ENCODE data around the gene SCIN.
A peak's percentile ranks its signal among the peaks of the same experiment; 100 is the strongest.
"Not testable (repeated sequence)": the region's sequence is repeated elsewhere in the genome, so short reads cannot be mapped to it uniquely, and the experiment has no call there.

Gene SCIN

DNA sequence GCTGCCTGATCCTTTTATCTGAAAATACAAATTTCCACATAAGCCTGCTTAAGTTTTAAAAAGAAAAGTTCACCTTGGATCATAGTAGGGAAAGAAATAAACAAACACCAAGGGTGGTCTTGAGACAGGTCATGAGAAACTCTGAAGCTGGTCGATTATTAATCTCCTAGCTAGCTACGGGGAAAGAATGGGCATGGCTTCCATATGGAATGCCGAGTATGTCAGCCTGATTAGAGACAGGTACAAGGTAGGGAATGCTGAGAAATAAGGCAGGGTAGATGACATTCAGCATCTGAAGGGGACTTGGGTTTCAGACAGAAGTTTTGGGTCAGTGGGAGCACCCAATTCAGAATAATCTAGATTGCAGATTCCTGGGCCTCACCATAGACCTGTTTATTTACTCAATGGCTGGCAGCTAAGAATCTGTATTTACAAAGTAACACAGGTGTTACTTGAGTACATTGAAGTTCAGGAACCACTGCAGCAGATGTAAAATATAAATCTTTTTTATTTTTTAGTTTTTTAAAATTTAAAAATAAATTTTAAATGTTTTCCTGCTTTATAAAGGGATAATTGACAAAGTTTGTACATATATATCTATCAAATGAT, 49.0 kb downstream of the SCIN start:
- no peak for DNase-seq

DNA sequence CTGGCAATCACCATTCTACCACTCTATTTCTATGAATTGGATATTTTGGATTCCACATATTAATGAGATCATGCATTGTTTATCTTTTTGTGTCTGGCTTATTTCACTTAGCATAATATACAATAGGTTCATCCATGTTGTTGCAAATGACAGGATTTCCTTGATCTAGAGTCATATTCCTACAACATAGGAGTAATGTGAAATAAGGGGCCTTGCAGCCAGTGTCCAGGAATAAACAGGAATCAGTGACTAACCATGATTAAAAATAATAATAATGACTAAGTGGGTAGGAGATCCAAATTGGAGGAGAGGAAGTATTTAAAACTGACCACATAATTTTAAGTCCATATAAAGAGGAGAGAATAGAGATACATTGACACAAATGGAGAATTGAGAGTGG, 49.9 kb downstream of the SCIN start:
- no peak for DNase-seq

DNA sequence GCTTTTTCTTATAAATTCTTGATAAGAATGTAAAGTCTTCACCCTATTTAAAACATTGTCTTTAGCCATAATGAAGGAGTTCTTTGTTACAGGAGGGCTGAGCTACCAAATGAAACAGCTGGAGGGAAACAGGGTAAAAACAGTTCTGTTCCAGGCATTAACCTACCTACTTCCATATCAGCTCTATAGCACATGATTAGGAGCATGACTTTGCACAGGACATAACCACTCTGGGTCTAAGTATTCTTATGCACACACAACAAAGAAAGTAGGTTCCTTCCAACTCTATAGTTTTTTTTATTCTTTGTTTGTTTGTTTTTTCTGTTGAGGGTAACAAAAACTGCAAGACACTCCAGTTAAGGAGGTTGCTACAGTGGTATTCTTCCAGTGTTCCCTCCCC, 52.7 kb downstream of the SCIN start:
- DNase-seq: no peak

DNA sequence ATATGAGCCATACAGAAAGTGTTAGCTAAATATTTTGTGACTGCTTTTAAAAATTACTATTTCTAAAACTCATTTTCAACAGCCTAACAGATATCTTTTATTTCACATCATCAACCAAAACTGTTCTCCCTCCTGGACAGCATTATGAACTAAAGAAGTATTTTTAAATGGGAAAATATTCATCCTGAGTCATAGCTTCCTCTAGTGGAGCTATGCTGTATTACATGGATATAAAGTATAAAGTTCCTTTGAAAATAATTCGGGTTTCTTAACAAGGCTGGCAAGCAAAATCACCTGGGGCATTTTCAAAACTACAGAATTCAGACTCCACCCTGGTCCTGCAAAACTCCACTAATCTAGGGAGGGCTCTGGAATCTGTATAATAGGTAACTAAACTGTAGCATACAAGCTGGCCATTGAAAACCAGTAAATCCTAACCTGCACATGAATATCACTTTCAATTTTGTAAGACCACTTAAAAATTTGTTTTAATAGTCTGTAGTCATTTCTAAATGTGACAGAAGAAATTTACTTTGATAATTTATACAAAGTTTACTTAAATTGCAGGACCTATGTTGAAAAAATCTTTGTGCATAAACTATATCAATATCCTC, 53.5 kb downstream of the SCIN start:
- DNase-seq: peak; percentile 11

DNA sequence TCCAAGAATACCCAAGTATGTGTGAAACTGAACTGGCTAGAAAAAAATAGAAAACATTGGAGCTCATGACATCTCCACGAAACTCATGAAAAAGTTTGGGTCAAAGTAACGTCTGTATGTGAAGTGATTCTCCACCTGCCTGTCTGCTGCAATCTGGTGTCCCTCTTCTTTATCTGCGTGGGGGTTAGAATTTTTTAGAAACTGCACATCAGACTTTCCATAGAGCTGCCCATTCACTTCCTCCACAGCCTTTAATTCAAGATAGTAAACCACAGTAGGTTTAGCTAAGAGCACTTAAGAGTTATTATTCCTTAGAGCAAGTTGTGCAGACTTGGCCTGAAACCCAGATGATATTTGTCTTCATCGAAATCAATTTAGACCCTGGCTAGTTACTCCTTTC, 55.3 kb downstream of the SCIN start:
- no peak for DNase-seq

DNA sequence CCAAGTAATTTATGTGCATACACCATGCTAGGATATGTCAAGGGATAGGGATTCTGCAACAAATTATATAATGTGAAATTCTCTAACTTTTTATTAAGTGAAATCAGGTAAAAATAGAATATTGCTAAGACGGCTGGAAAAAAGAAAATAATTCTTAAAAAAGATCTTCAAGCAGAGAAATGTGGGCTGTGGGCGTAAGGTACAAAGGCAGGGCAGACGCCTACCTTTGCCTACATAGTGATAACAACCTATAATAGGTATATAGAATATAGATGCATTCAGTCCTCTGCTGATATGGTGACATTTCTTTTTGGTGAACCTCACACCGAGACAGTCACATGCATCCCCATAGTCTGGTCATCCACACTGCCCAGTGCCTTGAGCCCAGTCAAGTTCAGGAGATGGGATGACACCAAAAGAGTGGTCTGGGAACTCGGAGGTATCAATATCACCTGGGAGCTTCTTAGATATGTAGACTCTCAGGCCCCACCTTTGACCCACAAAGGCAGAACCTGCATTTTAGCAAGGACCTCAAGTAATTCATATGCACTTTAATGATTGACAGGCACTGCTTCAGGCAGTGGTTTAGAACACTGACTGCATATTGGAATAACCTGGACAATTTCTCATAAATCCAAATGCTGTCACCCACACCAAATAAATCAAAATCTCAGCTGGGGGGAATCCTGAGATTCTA, 59.4 kb downstream of the SCIN start:
- no peak for DNase-seq

DNA sequence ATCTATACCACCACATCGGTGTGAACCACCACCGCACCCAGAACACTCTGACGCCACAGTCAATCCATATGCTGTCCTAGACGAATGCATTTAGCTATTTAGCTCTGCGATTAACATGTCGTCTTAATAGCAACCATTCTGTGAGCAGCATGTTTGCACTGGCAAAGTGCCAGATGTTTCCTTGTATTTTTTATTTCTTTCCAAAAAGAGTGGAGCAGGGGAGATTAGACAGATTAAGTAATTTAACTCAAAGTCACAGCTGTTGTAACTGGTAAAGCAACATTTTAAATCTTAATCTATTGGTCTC, 59.9 kb downstream of the SCIN start:
- DNase-seq: no peak

DNA sequence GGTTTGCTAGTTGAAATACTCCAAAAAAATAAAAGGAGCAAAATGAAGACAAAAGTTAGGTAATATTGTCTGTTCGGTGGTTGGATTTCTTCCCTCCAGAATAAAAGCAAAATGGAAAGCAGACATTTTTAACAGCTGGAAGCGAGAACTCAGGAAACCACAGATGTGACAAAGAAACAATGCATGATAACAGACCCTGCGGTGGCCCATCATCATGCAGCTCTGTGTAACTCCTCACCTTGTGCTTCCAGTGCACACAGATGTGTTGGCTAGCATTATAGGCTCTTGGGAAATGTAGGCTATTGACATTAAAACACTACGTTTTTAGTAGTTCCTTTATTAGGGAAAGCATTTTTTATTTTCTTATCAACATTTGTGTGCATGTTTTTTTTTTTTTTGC, 63.1 kb downstream of the SCIN start:
- no peak for DNase-seq

DNA sequence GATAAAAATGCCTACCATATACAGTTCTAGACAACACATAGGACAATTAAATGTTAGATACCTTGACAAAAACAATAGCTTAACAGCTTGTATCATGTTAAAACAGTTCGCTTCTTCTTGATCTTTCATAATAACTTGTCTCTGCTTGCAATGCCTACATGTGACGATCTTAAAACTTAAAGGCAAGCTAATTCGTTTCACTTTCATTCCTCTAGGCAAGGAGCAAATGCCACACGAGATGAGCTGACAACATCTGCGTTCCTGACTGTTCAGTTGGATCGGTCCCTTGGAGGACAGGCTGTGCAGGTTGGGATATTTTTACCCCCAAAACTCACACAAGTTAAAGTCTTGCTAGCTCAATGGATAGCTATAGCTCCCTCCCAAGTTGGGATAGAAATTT, 65.3 kb downstream of the SCIN start:
- no peak for DNase-seq

DNA sequence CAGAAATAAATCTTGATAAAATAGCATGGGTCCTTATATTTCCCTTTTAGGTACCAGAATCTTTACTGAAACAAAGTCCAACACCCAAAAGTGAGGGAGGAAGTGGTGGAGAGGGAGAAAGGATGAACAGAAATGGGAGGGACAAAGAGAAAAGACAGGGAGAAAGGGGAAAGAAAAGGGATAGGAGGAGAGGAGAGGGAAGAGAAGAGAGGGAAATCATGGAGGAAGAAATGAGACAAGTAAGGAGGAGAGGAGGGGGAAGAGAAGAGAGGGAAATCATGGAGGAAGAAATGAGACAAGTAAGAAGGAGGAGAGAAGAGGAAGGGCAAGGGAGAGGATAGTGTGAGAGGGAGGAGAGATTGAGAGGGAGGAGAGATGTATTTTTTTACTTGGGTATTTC, 66.8 kb downstream of the SCIN start:
- no peak for DNase-seq

DNA sequence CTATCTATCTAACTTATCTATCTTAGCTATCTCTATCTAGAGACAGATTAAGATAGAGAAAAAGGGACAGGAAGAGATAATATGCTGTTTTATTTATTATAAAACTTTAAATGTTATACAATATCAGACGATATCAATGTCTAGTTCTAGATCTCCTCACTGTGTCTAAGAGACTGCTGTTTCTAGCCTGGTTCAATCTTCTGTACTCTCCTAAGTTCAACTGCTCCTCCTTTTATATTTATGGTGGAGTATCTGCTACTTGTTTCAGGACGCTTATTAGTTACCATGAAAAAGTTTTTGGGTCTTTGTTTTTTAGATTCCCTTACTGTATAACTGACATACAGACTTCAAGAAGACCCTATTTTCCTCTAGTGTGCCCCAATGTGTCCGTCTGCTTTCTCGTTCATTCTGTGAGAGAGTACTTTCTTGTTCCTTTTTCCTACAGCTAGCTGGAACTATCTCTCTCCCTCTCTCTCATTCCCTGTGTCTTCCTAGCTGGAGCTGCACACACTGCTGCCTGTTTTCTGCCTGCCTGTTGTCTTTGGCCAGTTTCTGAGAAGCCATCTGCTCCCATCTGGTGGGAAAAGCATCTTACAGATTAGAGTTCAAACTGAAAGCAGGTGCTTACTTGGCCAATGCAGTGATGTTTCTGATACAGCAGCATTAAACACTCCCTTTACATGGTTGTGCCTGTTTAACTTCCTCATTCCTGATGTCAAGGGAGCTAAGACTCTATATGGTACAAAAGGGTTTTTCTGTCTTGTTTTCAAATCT, 67.5 kb downstream of the SCIN start:
- no peak for DNase-seq

DNA sequence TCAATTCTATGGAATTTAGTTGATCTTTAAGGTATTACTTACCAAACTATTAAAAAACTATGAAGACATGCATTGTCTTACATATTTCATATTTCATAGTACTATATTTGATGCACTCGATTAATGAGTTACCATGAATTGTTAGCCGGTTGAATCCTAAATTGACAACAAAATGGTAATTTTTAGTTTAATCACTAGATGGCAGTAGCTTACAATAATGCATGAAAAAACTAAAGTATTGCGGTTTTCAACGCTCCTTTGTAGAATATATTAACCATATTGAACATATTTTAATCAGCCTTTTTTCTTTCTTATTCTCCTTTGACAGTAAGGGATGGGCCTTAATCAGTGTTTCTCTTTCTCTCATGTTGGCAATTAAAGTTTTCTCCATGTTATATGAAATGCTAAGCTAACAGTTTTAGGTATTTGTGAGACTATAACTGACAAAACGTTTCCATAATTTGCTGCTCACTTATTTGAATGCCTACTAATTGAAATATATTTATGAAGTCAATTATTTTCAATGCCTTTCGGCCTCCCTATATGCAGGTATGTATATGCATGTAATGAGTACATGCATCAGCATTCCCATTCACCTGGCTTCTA, 68.4 kb downstream of the SCIN start:
- DNase-seq: peak; percentile 47

DNA sequence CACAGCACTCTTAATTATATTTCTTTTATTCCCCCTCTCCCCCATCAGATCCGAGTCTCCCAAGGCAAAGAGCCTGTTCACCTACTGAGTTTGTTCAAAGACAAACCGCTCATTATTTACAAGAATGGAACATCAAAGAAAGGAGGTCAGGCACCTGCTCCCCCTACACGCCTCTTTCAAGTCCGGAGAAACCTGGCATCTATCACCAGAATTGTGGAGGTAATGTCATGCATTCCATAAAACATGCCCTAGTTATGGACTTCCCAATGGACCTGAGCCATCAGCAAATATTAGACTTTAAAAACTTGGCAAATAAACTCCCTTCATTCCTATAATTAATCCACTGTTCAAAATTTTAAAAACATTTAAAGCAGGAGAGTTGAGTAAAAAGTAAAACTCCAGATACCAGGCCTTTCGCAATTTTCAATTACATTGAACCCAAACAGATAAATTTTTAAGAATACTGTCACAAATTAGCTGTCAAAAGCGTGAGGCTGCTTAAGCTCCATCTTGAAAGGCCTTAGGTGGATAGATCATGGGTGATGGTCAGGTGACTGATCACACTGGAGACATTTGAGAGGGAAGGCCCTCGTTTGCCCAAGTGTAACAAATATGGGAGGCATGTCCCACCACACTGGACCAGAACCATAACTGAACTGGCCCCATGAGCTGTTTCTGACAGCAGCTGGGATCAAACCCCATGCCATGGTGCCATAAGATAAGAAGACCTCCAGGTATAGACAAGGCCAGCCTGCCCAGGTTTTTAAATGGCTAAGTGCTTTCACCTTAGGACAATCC, 70.0 kb downstream of the SCIN start:
- no peak for DNase-seq

DNA sequence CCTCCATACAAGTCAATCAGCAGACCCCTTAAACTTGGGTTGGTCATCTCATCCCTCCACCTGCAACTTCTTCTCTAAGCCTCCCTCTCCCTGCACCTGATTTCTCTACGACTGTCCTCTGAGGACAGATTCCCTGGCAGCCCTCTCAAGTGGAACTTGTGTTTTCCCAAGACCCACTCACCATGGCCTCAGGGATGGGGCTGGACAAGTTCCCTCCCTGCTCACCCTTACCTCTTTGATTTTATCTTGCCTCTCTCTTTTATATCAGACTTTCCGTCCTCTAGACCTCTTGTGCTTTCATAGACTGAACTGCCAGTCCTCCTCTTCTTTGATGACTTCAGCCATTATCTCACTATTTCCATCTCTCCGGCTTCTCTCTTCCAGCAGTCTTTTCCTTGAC, 70.7 kb downstream of the SCIN start:
- no peak for DNase-seq

DNA sequence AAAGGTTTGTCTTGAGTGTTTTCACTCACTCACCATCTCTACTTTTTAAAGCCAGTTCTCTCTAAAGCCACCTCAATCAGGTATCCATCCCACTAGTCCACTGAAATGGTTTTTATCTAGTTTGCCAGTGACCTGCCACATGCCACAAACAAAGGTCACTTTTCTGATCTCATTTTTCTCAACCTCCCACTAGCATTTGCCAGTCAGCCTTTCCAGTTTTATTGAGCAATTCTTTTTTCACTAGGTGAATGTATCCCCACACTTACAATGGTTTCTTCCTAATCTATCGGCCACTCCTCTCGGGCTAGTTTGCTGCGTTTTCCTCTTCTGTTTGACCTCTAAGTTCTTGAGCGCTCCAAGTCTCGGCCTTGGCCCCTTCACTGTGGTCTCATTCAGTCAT, 72.0 kb downstream of the SCIN start:
- no peak for DNase-seq

DNA sequence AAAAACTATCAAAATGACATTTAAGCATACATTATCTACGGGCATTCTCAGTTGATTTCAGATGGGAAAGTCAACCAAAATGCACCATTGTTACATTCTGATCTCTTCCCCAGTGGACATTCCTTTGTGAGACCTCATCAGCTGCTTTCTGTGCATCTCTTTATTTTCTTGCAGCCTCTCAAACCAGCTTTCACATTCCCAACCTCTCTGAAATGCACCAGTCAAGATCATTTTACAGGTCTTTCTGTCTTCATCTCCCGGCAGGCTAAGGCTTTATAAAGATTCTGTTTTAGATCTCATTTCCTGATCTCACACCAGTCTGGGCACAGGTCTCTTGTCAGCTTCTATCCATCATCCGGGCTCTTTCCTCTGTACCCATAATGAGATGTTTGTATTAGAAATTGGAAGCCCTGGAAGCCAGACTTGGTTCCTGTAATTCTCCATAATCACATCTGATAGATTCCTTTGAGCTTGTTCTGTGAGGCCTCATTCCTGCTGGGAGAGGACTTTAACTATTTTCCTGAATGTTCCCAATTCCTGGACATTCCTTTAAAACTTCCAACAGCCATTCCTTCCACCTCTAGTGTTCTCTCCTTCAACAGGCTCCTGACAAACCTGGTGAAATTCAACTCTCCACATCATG, 72.6 kb downstream of the SCIN start:
- DNase-seq: peak; percentile 68

DNA sequence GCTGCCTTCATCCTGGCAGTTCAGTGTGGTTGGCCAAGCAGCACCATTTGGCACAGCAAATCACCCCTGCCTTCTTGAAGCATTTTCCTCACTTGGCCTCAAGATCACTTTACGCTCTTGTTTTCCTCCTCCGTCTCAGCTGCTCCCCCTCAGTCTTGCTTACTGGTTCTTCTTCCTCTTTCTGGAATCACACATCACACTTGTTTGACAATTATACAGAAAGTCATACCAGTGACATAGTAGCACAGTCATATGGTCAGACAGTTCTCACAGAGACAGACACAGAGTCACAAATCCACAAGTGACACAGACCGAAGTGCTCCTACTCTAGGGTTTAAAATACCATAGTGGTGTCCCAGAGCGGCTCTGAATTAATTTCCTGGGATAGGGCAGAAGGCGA, 73.1 kb downstream of the SCIN start:
- DNase-seq: no peak

DNA sequence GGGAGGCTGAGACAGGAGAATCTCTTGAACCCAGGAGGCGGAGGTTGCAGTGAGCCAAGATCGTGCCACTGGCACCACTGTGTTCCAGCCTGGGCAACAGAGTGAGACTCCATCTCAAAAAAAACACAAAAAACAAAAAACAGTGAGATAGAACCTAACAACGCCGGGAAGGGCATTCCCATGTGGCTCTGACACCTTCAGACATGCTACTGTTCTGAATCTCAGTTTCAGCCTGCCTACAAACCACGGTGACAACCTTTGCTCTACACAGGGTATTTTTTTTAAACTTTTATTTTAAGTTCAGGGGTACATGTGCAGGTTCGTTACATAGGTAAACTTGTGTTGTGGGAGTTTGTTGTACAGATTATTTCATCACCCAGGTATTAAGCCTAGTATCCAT, 74.7 kb downstream of the SCIN start:
- not testable (repeated sequence) for DNase-seq

DNA sequence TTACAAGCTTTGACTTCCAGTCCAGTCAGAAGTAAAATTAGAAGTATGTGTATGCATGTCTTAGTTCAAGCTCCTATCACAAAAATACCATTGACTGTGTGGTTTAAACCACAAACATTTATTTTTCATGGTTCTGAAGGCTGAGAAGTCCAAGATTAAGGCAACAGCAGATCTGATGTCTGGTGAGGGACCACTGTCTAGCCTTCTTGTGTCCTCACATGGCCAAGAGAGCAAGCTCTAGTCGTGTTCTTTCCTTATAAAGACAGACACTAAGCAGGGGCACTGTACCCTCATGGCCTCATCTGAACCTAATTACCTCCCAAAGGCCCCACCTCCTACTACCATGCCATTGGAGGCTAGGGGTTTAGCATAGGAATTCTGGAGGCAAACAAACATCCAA, 75.6 kb downstream of the SCIN start:
- DNase-seq: peak; percentile 90

DNA sequence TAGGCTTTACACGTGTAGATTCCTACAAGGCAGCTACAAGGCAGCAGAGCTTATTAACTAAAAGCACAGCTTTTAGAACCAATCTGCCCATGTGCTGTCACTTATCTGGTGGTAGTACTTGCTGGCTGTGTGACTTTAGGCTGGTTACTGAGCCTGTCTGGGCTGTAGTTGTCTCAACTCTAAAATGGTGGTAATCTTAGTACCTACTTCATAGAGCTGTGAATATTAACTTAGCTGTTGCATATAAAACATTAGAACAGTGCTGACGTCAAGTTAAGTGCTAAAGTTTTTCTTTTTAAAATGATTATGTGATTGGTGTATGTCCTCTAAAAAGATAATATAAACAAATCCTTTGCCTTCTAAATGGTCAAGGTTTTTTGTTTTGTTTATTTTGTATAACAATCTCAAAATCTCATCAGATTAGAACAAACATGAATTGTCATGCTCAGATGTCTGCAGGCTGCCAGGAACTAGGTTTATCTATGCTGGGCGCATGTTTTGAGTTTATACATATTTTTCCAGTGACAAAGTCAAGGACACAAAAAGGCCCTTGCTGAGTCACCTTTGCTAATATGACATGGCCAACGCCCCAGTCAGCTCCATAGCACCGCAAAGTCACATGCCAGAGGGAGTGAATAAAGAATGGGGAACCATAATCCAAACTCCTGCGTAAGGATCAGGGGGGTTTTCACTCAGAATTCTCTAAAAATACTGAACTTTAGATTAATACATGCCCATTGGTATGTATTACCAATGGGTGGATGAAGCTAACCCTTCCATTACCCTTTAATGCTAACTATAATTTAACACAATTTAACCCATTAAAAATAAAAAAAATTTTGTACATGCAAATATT, 77.1 kb downstream of the SCIN start:
- DNase-seq: peak; percentile 78

DNA sequence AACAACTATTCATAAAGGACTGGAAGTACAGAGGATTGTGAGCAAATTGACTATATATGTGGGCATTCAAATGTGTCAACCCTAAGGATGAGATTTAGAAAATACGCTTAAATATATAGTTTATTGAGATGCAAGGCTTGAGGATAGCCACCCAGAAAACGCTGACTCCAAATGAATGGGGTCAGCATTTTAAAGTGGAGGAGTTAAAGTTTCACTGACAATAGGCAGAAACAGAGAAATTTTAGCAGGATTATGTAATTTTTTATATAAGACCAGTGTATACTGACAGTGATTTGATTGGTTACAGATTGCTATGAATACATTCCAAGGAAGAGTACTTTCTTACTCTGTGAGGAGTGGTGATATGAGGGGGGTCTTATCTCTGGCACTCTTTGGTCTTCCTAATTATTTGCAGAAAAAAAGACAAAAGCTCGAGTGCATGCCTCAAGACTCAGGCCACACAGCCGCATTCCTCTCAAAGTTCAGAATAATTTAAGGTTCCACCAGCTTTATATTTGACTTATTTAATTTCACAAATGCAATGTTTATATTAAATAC, 78.3 kb downstream of the SCIN start:
- DNase-seq: peak; percentile 34

Measured in fibroblast of skin of scalp (primary cell).